Fibroblast of skin of left quadriceps (primary cell): Measurements from ENCODE around the gene ABCC1.

Experiments used
- DNase-seq, 2 experiments: peaks; one replicate each; pipeline ENCODE4 v3.0.0-alpha.2; 2013; ENCODE audit warnings: low read depth in 2 of 2

Gene ABCC1

DNA sequence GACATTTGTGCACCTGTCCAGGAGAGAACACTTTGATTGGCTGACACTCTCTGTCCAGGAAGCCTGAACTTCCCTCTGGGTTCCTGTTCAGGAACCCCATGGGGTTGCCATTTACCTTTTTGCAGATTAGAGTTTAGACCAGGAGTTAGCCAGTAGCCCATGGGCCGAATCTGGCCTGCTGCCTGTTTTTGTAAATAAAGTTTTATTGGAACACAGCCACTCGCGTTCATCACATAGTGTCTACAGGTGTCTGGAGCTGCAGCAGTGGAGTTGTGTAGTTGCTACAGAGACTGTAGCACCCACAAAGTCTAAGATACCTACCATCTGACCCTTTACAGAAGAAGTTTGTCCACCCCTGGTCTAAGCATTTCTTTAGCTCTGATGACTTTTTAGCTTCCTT lies 70.9 kb downstream of the ABCC1 start:
- DNase-seq = no peak

DNA sequence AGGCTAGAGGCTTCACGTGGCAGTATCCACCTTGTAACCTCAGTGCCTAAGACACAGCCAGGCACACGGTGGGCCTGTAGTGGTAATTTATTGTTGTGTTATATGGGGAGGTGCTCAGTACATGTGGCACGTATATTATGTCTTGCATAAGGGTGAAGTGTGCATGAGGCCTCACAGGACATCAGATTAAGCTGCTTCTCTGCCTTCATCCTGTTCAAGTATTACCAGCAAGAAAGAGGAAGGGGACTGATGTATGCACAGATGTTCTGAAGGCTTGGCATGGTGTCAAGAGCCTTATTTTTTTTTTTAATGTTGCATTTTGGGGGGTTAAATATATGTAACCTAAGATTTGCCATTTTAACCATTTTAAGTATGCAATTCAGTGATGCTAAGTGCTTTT lies 71.6 kb downstream of the ABCC1 start:
- DNase-seq = no peak

- no peak for DNase-seq
Measured at GRCh38 chr16:16021646-16021987, 72.2 kb downstream of the ABCC1 start.

DNA sequence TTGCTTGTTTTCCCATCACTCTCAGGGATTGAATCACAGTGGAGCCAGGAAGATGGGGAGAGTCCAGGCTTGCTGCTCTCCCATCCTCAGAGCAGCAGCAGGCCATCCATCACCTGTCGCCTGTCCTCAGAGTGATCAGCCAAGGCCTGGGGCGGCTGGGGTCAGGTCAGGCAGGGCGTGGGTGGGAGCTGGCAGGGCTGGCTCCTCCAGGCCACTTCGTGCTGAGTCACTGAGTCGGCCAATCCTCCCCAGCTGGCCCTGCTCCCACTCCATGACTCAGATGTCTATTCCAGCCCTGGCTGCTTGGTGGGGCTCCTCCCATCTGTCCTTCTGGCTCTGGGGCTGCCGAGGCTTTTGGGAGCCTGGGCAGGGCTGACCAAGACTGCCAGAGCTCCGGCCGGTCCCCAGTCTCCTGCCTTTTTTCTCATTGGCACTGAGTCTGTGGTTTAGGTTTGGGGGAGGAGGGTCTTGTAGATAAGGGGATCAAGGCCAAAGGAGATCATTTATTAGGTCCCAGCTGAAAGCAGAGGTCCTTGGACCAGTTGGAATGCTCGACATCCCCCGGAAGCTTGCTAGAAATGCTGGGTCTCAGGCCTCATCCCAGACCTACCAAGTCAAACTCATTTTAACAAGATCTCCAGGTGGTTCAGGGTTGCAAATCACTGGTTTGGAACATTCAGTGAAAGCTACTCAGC lies 72.7 kb downstream of the ABCC1 start:
- peak; percentile 79 to 84 for DNase-seq

DNA sequence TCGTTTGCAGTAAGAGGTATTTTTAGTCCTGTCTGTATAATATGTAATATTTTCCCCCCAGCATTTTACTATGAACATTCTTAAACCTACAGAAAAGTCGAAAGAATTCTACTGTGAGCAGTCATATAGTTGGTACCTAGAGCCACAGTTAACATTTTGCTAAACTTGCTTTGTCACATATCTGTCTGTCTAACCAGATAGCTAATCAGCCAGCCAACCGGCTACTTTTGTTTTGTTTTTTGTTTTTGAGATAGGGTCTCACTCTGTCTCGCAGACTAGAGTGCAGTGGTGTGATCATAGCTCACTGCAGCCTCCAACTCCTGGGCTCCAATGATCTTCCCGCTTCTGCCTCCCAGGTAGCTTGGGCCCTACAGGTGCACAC lies 73.3 kb downstream of the ABCC1 start:
- DNase-seq = no peak

DNA sequence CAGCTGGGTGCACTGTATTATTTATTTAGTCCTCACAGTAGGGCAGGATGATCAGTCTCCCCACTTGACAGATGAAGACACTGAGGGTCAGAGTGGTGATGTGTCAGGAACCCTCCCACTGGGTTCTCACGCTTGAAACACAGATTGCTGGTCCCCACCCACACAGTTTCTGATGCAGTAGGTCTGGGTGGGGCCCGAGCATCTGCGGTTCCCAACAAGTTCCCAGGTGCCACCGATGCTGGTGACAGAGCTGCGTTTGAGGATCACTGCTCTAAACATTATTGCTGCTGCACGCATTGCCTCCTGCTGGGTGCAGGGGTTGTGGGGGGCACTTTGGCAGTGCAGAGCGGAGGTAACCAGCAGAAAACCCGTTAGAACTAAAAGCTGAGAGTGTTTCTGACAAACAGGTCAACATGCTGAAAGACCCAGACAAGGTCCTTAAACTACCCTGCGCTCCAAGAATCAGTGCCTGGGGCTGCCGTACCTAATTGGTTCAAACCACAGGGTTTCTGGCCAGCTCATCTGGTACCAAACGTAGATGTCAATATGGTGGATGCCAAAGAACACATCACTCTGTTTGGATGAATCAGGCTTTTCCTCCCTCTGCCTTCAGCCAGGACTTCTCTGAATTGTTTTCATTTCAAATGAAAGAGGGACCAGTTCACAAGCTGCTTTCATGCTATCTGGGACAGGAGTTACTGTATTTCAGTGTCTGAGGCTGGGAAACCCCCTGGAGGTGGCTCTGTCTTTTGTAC lies 76.0 kb downstream of the ABCC1 start:
- DNase-seq = no peak

- DNase-seq = no peak
Measured at GRCh38 chr16:16027728-16028310, 78.4 kb downstream of the ABCC1 start.

- no peak for DNase-seq
Measured at GRCh38 chr16:16028311-16028999, 79.0 kb downstream of the ABCC1 start.

- DNase-seq = no peak
Measured at GRCh38 chr16:16029431-16030011, 80.1 kb downstream of the ABCC1 start.

DNA sequence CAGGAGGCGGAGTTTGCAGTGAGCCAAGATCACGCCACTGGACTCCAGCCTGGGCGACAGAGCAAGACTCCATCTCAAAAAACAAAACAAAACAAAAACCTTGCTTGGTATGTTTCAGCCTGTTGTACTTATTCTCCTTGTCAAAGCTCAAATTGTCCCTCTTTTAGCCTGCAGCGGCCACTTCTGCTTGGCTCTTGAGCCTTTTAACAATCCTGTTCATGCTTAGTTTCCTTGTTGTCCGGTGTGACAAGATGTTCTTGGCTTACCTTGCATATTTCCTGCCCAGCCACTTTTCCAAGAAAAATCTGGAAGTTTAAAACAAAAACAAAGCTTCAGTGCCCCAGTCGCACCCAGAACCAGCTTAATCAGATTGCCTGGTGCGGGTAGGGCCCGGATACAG lies 81.0 kb downstream of the ABCC1 start:
- DNase-seq = no peak

DNA sequence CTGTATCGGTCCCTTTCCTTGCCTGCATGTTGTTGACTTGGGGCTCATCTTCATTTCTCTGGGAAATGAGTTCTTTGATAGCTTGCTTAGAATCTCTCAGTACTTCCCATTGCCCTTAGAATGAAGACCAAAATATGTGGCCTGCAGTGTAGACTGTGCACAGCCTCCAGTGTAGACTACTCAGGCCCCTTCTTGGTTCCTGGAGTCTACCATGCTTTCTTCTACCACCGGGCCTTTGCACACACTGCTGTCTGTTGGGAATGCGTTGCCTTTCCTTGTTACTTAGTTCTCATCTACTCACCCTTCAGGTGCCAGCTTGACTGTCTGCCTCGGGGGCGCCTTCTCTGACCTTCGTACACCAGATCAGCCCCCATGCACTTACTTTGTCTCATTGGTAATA lies 82.0 kb downstream of the ABCC1 start:
- DNase-seq = no peak

DNA sequence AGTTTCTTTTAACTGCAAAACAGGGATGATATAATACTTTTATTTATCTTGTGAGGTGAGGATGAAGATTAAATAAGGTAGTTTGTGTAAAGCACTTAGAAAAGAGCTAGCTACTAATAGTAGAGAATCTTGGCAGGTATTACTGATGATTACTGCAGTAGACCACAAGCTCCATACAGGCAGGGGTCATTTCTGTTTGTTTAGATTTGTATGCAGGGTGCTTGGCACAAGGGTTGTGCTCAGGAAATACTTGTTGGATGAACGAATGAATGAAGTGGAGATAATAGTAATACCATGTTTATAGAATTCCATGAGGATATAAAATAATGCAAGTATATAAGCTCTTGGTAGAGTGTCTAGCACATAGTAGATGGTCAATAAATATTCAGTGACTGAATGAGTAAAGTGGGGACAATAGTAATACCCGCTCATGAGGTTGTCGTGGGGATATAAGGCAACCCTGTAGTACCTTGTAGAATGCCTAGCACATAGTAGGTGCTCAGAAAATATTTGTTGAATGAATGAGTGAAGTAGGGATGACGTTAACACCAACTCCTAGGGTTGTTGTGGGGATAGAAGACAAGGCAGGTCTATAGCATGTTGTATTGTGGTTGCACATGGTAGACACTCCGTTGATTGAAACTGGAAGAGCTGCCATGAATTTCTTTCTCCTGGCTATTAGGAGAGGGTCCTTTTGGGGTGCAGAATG lies 83.0 kb downstream of the ABCC1 start:
- DNase-seq = no peak

DNA sequence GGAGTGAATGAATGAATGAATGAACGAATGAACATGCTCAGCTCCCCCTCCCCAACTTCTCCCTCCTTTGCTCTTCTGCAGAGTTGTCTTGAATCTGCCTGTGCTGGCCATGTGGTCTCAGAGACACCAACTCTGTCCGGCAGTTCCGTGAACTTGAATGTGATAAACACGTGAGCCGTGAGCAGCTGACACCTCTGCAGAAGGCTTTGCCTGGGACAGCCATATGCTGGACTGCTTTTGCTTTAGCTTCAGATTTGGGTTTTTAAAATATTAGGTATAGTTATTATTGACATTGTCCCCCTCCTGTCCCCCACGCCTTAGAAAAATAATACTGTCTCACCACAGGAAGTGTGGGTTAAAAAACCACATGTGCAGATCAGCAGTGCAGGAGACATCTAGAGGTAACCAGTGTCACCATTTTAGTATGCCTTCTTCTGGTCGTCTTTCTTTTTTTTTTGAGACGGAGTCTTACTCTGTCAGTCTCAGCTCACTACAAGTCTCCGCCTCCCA lies 83.8 kb downstream of the ABCC1 start:
- DNase-seq = no peak

DNA sequence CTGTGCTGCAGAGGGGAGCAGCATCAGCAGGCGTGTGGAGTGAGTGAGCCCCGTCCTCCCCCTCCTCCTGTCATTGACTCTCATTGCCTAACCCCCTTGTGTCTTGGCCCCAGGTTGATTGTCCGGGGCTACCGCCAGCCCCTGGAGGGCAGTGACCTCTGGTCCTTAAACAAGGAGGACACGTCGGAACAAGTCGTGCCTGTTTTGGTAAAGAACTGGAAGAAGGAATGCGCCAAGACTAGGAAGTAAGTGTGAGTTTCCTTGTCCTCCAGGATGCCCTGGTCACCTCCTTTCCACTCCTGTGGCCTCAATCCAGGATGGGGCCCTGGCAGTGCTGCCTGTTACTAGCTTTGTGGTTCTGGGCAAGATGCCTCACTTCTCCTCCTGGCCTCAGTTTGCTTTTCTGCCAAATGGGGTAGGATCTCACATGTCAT lies 87.0 kb downstream of the ABCC1 start:
- DNase-seq = no peak

DNA sequence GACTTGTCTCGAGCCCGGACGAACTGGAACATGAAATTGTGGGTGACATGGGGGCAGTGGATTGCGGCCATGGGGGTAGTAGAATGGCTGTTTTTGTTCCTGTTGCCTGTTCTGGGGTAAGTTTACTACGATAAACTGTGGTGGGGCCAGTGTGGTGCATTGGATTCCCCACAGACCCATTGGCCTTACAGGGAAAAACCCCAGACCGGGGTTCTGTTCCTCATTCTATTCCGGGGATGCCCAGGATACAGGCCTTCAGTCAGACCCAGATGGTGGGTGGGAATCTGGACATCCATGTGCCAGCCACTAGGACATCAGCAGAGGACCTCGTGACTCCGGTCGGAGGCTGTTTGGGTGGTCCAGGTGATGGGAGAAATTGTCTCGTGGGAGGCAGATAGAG lies 88.1 kb downstream of the ABCC1 start:
- DNase-seq = no peak

GRCh38 chr16:16037970-16038369 lies 88.6 kb downstream of the ABCC1 start:
- no peak for DNase-seq

- DNase-seq = no peak
Measured at GRCh38 chr16:16038950-16039349, 89.5 kb downstream of the ABCC1 start.

DNA sequence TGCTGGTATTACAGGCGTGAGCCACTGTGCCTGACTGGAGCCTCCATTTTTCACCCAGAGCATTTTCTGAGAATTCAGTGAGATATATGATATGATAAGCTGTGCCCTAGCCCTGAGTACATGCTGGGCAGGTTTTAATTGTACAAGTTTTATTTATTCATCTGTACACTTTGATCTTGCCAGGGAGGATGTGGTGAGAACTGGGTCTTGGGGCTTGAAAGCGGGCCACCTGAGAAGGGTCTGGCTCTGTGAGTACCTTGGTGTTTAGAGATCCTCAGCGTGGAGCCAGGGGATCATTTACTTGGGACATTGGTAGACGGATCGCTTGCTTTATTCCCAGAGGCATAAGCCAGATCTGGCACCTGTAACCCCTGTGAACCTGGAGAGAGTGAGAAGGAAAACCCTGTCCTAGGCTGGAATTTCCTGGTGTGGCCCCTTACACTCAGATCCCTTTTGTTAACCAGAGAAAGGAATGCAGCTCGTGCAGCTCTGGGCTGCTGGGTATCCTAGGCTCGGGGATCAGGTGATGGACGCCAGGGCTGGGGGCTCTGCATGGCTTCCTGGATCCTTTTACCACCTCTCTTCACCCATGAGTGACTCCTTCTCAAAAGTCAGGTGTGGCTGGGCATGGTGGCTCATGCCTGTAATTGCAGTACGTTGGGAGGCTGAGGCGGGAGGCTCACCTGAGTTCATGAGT lies 91.9 kb downstream of the ABCC1 start:
- DNase-seq = no peak

DNA sequence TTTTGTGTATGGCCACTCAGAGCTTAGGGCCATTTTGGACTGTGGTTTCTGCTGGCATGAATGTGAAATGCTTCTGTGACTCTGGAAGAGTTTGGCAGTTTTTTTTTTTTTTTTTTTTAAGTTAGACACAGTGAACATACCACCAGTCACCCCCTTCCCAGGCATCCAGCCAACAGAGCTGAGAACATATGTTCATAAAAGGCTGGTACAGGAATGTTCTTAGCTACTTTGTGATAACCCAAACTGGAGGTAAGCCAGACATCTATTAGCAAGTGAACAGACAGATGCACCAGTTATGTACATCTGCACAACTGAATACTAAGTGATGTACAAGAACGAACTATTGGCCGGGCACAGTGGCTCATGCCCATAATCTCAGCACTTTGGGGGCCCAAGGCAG lies 92.7 kb downstream of the ABCC1 start:
- peak; percentile 76 to 77 for DNase-seq

- no peak for DNase-seq
Measured at GRCh38 chr16:16045296-16045695, 95.9 kb downstream of the ABCC1 start.

DNA sequence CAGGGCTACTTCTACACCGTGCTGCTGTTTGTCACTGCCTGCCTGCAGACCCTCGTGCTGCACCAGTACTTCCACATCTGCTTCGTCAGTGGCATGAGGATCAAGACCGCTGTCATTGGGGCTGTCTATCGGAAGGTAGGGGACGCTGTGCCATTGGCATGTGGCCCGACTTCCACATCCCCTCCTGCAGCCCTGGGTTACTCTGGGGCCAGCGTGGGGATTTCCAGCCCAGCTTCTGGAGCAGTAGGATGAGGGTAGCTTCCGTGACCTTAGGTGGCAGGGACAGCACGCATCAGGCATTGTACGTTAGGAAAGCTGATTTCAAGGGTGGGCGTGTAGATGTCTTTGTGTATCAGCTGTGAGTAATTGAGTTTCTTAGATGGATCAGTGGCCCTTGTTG lies 96.5 kb downstream of the ABCC1 start:
- DNase-seq = no peak
